NOMO-1 treated with DMSO at 0.1 percent for 48 hours (cell line): Measurements from ENCODE around the gene FXYD6.

Source experiments
- DNase-seq: peaks from one replicate; lab custom pipeline; 2025; ENCODE audit not compliant: unreplicated experiment; lab: John Stamatoyannopoulos, UW

FXYD6 gene

DNA sequence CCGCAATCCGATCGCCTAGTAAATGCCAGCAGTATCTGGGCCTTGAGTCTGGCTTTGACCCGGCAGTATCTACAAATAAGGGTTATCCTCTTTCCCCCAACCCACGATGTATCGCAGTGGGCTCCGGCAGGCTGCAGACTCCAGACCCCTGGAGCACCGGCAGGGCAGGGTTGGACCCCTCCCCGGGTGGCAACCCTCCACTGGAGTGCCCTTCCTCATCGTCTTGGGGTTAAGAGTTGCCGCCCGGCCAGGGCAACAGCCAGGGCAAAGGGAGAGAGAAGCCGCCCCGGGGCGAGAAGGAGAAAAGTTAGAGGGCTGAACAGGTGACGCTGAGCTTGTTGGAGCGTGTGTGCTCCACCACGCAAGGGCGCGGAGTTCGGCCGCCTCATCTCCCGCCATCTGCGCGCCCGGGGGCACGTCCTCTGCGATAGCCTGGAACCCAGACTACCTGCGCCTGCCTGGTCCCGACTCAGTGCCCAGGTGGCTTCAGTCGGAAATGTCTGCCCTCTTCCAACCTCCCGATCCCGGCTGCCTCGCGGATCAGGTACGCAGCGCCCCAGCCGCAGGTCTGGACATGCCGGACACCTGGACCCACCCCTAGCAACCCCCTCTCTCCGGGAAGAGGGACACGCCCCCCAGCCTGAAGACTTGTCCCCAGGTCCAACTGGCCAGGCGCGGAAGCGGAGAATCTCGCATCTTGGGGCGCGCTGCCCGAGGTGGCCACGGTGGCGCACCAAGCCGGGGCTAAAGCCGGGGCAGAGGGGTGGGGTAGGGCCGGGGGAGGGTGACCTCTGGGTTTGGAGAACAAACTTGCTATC, 80.6 kb downstream of the FXYD6 start:
- no peak for DNase-seq

DNA sequence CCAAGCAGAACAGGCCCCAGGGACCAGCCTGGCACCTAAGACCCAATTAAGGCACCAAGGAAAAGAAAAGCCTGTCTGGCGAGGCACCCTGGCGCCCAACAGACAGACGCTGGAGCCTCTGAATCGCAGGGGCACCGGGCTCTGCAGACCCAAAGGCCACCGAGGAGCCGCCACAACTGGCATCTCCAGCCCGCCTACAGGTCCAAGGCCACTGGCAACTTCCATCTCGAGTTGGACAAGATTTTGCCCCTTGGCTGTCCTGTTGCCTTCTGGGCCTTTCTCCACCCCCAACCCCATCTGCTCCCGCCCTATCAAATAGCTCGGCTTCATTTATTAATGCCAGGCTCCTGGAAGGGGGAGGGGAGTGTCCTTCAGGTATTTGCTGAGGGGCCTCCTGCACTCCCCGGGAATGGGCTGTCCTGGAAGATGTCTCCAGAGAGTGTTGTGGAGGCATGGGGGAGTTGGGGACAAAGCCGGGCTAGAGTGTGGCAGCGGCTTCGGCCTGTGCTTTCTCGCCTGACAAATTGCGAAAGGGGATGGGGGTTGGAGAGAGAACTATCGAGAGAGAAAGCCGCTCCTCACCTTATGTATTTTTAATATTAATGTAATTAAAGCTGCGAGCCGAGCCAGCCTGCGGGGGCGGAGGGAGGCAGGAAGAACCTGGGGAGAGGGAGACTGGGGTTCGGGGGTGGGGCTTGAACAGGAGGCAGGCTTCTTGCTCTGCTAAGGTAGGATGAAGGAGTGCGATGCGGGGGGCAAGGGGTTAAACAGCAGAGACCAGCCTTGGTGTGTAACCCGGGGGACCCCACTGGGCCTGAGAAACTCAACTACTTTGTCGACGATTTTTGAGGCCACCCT, 81.5 kb downstream of the FXYD6 start:
- no peak for DNase-seq

GRCh38 chr11:117794135-117794534, 82.3 kb downstream of the FXYD6 start:
- DNase-seq: no peak

GRCh38 chr11:117793583-117793982, 82.9 kb downstream of the FXYD6 start:
- no peak for DNase-seq

DNA sequence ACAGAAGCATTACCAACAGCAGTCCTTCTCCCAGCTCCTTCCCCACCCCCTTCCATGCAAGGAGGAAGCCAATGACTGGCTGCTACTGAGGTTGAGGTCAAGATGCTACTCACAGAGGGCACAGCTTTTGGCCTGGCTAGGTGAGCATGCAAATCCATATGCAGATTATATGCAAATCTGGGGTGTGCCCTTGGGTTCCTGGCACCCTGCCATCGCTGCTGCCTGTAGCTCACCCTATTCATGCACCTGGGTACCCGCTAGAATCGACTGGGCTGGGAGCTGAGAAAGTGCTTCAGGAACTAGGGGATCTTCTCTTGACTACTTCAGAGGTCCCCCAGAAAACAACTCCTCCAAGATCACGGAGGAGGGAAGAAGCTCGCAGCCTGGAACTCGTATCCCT, 83.5 kb downstream of the FXYD6 start:
- DNase-seq: no peak

DNA sequence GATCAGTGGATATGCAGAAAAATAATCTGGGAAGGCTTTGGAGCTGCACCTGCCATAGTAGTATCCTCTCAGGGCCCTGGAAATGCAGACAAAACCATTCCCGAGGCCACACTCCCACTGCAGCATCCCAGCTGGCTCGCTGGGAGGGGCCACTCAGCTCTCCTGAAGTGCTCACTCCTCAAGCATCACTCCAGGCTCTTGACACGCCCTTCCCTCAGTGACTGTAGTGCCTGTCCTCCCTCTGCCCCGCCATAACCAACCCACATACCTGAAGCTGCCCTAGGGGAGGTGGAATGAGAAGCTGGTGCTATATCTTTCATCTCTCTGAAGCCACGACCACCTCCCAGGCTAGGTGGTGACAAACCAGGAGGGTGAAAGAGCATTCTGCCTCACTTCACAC, 84.2 kb downstream of the FXYD6 start:
- no peak for DNase-seq

DNA sequence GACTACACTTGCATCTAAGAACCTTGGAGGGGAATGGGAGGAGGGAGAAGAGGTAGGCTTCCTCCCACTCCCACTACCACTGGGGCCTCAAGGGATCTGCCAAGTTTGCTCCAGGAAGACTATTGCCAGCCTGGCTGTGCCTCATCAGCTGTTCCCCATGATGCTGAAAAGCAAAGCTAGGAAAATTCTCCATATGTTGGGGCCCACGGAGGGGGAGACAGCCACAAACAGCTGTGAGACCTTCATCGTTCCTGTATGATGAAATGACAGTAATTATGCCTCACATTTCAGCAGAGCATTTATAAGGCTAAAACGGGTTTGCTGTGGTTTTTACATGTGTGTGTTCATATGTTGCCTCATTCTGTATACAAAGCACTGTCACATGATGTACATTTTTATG, 86.2 kb downstream of the FXYD6 start:
- DNase-seq: peak; percentile 29

DNA sequence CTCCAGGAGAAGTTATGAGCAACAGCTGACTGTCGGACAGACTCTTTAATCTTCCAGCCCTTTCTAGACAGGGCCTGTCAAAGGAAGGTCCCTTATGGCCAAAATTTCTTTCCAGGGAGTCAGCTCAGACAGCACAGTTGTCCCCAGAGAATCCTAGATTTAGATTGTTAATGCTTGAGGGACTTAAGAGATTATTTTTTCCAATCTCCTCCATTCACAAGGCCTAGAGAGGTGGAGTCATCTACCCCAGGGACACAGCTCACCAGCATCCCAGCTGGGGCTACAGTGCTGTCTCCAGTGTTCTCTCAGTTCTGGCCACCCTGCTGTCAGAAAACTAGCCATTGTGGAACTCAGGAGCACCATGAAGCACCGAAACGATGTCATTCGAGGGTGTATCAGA, 87.2 kb downstream of the FXYD6 start:
- DNase-seq: no peak
